Stimulated activated naive CD8-positive, alpha-beta T cell treated with anti-CD3 and anti-CD28 coated beads, Interleukin-15, Interleukin-2, amounts not matched to agents 100 ng/mL and 50 ng/mL, for 24 hours (primary cell): Measurements from ENCODE around the gene ZNF577.
"Not testable (repeated sequence)": the region's sequence is repeated elsewhere in the genome, so short reads cannot be mapped to it uniquely, and the experiment has no call there.

Experiments
- H3K27ac Mint-ChIP-seq: one replicate; pipeline ENCODE4 v1.8.0; 2021; ENCODE audit warnings: mild to moderate bottlenecking, mixed read lengths
- H3K27me3 Mint-ChIP-seq: one replicate; pipeline ENCODE4 v1.8.0; 2021; ENCODE audit warnings: mixed read lengths
- H3K36me3 Mint-ChIP-seq: one replicate; pipeline ENCODE4 v1.8.0; 2021; ENCODE audit warnings: low read depth, mixed read lengths
- H3K4me1 Mint-ChIP-seq: one replicate; pipeline ENCODE4 v1.8.0; 2021; ENCODE audit warnings: low read depth, mixed read lengths
- H3K4me3 Mint-ChIP-seq: one replicate; pipeline ENCODE4 v1.8.0; 2021; ENCODE audit warnings: mild to moderate bottlenecking, mixed read lengths
- H3K9me3 Mint-ChIP-seq: one replicate; pipeline ENCODE4 v1.8.0; 2021; ENCODE audit warnings: mixed read lengths

ZNF577 gene

DNA sequence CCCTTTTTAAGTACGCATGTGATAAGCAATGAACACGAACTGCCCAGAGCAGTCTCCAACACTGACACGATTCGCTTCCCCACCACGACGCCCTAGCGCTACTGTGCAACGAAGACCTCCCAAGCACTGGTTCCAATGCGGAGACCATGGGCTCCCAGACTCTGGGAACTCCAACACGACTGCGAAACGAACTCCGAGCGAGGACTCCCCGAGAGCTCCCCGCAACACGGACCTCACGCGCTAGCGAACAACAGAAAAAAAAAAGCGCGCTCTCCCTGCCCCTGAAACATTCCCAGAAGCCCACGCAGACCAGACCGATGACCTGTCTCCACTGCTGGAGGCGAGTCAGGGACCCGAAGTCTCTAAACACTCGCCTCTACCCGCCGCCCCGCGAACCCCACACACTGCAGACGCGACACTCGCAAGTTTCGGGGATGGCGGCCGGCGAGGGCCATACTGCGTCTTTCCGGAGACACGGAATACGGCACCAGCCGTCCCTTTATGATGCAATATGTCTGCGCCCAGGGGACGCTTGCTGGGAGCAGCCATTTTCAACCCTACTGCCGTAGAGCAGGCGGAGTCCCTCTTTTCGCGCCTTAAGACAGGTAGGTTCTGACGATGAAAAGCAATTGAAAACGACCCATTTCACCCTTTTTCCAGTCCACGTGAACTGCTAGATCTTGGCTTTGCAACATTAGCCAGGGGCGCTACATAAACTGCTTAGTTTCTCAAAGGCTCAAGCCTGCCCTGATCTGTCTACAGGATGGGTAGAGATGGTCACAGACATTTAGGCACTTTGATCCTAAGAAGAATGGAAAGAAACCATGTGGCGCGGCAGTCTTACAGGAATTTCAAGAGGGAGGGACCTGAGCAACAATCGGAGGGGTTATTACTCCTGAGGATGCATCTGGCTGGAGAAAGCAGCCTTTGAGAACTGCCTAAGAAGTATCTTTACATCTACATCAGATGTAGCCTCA, at the start of gene ZNF577:
ZNF577 (minus strand) TSS at position 430 of the 977 bp plus-strand sequence. CDS start 7,569 bp downstream, outside the sequence.
- Mint-ChIP-seq H3K27me3 (no peaks in the 10 kb centered on the region), H3K27ac (peak within 1 kb of the TSS; percentile 77), H3K9me3 (peaks cover 57% of the 10 kb centered on the region), H3K4me3 (peak within 1 kb of the TSS; percentile 82), H3K4me1 (no peaks in the 10 kb centered on the region), H3K36me3 (peaks cover 95% of the 10 kb centered on the region)

DNA sequence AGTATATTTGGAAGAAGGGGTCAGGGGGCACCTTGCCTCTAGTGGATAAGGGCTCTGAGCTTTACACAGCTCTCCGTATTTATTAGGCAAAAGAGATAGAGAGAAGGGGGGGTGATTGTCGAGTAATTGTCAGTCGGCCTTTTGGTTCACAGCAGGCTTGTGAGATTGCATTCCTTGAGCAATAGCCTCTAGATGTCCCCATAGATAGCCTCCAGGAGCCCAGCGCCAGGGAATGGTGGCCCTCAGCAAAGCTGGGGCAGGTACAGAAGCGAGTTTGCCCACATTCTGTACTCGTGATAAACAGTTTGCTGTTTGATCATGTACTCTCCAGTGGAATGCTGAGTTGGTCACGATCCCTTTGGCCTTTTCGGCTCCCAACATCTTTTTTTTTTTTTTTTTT, 44.2 kb upstream of the ZNF577 start:
- Mint-ChIP-seq H3K9me3 (peaks cover 42% of the 10 kb centered on the region), H3K4me3 (no peak overlapping the region), H3K27me3 (no peaks in the 10 kb centered on the region), H3K27ac (no peak overlapping the region), H3K4me1 (peaks cover 18% of the 10 kb centered on the region), H3K36me3 (peaks cover 92% of the 10 kb centered on the region)

DNA sequence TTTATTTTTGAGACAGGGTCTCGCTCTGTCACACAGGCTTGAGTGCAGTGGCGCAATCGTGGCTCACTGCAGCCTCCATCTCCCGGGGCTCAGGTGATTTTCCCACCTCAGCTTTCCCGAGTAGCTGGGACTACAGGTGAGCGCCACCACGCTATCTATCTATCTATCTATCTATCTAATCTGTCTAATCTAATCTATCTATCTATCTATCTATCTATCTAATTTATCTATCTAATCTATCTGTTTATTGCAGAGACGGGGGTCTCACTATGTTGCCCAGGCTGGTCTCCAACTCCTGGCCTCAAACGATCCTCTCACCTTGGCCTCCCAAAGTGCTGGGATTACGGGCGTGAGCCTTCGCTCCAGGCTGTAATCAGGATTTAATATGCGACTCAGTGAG, 40.1 kb upstream of the ZNF577 start:
- H3K27ac Mint-ChIP-seq = peak overlapping the region; percentile 95
- peaks cover 81% of the 10 kb centered on the region for H3K36me3 Mint-ChIP-seq
- H3K4me3 Mint-ChIP-seq = peak overlapping the region; percentile 95
- H3K9me3 Mint-ChIP-seq = peaks cover 49% of the 10 kb centered on the region
- peaks cover 25% of the 10 kb centered on the region for H3K4me1 Mint-ChIP-seq
- no peaks in the 10 kb centered on the region for H3K27me3 Mint-ChIP-seq

DNA sequence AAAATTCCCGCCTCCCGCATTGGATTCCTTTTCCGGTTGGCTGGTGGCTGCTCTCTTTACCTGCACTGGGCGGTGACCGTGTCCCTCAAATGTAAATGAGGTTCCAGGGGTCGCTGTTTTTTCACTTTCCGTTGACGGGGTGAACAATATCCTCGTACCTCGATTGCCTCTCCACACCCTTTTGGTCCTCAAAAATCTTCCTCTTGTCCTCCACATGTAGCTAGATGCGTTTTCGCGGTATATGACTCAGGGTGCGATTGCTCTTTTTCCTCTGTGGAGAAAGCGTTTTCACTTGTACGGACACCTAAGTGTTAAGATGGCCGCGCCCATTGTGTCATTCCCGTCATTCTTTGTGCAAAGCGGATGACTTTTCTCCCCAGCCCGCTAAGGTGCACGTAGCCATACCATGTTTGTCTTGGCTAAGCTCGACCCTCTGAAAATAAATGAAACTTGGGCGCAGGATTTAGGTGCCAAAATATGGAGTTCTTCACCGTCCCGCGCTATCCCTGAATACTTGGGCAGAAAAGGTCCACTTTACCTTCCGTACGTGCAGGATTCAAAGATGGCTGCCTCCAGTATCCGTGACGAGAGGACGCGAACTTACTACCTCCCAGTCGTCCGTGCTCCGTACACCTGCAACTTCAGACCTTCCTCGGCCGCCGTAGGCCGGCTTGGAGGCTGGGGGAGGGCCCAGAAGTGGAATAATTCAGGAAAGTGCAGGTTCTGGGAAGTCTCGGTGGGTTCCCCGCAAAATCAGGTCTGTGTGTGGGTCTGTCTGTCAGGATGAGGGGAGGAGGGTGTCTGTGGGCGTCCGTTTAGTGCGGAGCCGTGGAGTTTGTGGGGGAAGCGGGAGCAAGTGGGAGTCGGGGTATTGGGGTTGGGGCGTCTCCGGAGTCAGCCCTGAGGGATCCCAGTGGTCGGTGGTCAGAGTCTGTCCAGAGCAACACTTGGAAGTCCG, 39.3 kb upstream of the ZNF577 start, which contains the start of gene ZNF613:
ZNF613 (plus strand) TSS at position 689 of the 958 bp plus-strand sequence. CDS start 8,749 bp downstream, outside the sequence.
- H3K36me3 Mint-ChIP-seq = peaks cover 81% of the 10 kb centered on the region
- H3K9me3 Mint-ChIP-seq = peaks cover 51% of the 10 kb centered on the region
- H3K27me3 Mint-ChIP-seq = no peaks in the 10 kb centered on the region

DNA sequence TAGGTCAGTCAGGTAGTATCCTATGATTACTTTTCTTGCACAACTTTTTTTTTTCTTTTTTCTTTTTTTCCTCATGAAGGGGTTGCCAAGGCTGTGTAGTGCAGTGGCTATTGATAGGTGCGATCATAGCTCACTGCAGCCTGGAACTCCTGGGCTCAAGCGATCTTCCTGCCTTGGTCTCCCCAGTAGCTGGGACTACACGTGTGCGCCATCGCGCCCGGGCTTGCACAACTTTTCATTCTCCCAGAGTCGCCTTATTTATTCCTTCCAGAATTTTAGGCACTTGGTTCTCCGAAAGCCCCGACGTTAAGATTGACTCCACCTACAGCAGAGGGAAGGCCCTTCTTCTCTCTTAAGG, 38.7 kb upstream of the ZNF577 start:
- Mint-ChIP-seq H3K9me3 (peaks cover 52% of the 10 kb centered on the region), H3K36me3 (peaks cover 81% of the 10 kb centered on the region), H3K27ac (peak overlapping the region; percentile 95)

More for the DNA sequence above, 39.3 kb upstream of the ZNF577 start, which contains the start of gene ZNF613:
- H3K27ac Mint-ChIP-seq = peak within 1 kb of the TSS; percentile 95
- H3K4me1 Mint-ChIP-seq = peaks cover 25% of the 10 kb centered on the region
- H3K4me3 Mint-ChIP-seq = peak within 1 kb of the TSS; percentile 95

DNA sequence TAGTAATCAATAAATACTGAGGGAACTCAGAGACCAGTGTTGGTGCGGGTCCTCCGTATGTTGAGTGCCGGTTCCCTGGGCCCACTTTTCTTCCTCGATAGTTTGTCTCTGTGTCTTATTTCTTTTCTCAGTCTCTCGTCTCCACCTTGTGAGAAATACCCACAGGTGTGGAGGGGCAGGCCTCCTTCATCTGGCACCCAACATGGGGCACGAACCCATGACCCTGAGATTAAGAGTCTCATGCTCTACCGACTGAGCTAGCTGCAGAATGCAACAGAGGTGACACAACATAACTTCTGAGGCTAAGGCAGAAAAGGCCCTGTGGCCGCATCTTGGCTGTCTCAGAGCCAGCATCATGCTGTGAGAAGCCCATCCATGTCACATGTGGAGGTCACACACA, 34.2 kb upstream of the ZNF577 start:
- Mint-ChIP-seq H3K27me3 (no peaks in the 10 kb centered on the region), H3K36me3 (peaks cover 57% of the 10 kb centered on the region), H3K4me3 (no peak overlapping the region), H3K4me1 (peaks cover 7% of the 10 kb centered on the region), H3K27ac (no peak overlapping the region), H3K9me3 (peaks cover 50% of the 10 kb centered on the region)

More for the DNA sequence above, 38.7 kb upstream of the ZNF577 start:
- Mint-ChIP-seq H3K4me3 (peak overlapping the region; percentile 95), H3K4me1 (peaks cover 25% of the 10 kb centered on the region), H3K27me3 (no peaks in the 10 kb centered on the region)

DNA sequence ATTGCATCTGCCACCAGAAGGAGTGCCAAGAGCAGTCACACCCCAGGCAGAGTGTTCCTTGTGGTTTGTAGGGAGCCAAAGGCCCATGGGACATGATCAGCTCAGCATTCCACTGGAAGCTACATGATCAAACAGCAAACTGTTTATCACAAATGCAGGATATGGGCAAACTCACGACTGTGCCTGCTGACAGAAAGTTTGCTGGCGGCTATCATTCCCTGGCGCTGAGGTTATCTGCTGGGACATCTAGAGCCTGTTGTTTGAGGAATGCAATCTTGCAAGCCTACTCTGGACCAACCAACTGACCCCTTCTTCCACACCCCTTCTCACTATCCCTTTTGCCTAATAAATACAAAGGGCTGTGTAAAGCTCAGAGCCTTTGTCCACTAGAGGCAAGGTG, 31.9 kb upstream of the ZNF577 start:
- no peaks in the 10 kb centered on the region for H3K4me1 Mint-ChIP-seq
- H3K4me3 Mint-ChIP-seq = no peak overlapping the region
- H3K36me3 Mint-ChIP-seq = peaks cover 55% of the 10 kb centered on the region
- H3K27ac Mint-ChIP-seq = no peak overlapping the region
- no peaks in the 10 kb centered on the region for H3K27me3 Mint-ChIP-seq
- peaks cover 55% of the 10 kb centered on the region for H3K9me3 Mint-ChIP-seq

DNA sequence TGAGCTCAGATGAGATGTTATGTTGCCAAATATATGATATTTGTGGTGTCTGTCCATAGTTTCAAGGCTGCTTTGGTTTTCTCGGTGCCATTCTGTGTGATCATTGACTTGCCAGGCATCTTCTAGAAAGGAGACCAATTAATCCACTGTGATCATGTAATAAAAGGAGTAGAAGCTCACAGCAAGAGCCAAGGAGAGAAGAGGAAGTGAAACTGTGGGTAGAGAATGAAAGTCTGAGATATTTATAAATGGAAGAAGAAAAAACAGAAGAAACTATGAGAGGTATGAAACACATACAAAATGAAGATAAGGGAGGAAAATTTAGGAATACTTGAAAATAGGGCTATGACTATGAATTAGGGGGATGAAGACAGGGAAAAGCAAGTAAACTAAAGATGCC, 28.4 kb upstream of the ZNF577 start:
- Mint-ChIP-seq H3K9me3 (peaks cover 60% of the 10 kb centered on the region), H3K4me1 (no peaks in the 10 kb centered on the region), H3K27ac (no peak overlapping the region), H3K4me3 (no peak overlapping the region), H3K36me3 (peaks cover 46% of the 10 kb centered on the region), H3K27me3 (no peaks in the 10 kb centered on the region)

DNA sequence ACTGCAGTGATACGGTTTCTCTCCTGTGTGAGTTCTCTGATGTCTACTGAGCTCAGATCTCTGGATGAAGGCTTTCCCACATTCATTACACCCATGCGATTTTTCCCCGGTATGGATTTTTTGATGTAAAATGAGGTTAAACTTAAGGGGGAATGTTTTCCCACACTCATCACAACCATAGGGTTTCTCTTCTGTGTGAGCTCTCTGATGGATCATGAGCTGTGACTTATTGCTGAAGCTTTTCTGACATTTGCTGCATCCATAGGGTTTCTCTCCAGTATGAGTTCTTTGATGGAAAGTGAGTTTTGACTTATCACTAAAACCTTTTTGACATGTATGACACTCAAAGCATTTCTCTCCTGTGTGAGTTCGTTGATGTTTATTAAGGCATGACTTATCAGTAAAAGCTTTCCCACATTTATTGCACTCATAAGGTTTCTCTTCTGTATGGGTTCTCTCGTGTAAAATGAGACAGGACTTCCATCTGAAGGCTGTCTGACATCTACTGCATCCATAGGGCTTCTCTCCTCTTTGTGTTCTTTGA, 27.6 kb upstream of the ZNF577 start:
- Mint-ChIP-seq H3K4me1 (no peaks in the 10 kb centered on the region), H3K27ac (no peak overlapping the region), H3K9me3 (peaks cover 55% of the 10 kb centered on the region), H3K27me3 (no peaks in the 10 kb centered on the region), H3K36me3 (peaks cover 43% of the 10 kb centered on the region), H3K4me3 (no peak overlapping the region)

DNA sequence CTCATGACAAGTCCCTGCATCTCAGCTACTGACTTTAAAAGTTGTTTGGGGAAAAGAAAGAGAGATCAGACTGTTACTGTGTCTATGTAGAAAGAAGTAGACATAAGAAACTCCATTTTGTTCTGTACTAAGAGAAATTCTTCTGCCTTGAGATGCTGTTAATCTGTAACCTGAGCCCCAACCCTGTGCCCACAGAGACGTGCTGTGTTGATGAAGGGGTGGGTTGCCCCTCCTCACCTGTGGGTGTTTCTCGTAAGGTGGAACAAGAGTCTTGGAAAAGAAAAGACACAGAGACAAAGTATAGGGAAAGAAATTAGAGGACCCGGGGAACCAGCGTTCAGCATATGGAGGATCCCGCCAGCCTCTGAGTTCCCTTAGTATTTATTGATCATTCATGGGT, 20.2 kb upstream of the ZNF577 start:
- H3K27me3 Mint-ChIP-seq = peaks cover 30% of the 10 kb centered on the region
- not testable (repeated sequence) for H3K4me3 Mint-ChIP-seq, H3K27ac Mint-ChIP-seq
- H3K36me3 Mint-ChIP-seq = peaks cover 64% of the 10 kb centered on the region
- peaks cover 20% of the 10 kb centered on the region for H3K4me1 Mint-ChIP-seq
- H3K9me3 Mint-ChIP-seq = peaks cover 59% of the 10 kb centered on the region

DNA sequence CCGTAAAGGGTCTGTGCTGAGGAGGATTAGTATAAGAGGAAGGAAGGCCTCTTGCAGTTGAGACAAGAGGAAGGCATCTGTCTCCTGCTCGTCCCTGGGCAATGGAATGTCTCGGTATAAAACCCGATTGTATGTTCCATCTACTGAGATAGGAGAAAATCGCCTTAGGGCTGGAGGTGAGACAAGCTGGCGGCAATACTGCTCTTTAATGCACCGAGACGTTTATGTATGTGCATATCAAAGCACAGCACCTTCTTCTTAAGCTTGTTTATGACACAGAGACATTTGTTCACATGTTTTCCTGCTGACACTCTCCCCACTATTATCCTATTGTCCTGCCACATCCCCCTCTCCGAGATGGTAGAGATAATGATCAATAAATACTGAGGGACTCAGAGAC, 18.4 kb upstream of the ZNF577 start:
- H3K36me3 Mint-ChIP-seq = peaks cover 74% of the 10 kb centered on the region
- H3K4me1 Mint-ChIP-seq = peaks cover 25% of the 10 kb centered on the region
- not testable (repeated sequence) for H3K27ac Mint-ChIP-seq, H3K4me3 Mint-ChIP-seq
- peaks cover 59% of the 10 kb centered on the region for H3K9me3 Mint-ChIP-seq
- H3K27me3 Mint-ChIP-seq = peaks cover 30% of the 10 kb centered on the region

DNA sequence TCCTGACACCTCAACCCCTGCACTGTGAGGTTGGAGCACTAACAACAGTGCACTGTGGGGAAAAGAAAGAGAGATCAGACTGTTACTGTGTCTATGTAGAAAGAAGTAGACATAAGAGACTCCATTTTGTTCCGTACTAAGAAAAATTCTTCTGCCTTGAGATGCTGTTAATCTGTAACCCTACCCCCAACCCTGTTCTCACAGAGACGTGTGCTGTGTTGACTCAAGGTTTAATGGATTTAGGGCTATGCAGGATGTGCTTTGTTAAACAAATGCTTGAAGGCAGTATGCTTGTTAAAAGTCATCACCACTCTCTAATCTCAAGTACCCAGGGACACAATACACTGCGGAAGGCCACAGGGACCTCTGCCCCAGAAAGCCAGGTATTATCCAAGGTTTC, 17.9 kb upstream of the ZNF577 start:
- H3K9me3 Mint-ChIP-seq = peaks cover 63% of the 10 kb centered on the region
- H3K27me3 Mint-ChIP-seq = peaks cover 30% of the 10 kb centered on the region
- H3K4me3 Mint-ChIP-seq, H3K27ac Mint-ChIP-seq: not testable (repeated sequence)
- peaks cover 25% of the 10 kb centered on the region for H3K4me1 Mint-ChIP-seq
- H3K36me3 Mint-ChIP-seq = peaks cover 79% of the 10 kb centered on the region

DNA sequence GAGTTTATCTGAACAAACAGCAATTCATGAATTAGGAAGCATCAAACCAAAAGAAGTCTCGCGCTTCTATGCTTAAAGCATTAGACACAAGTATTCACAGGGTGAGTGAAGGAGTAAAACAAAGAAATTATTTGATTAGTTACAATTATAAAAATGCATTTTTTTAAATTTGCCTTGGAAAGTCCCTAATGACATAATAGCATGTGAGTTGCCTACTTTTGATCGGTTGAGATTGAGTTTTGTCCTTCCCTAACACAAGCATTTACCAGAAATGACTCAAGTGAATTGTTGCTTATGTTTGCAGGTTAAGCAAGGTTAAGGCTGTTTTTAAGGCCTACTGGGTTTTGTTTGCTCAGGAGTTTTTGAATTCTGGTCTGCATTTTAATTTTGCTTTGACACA, 17.5 kb upstream of the ZNF577 start:
- Mint-ChIP-seq H3K27me3 (peaks cover 30% of the 10 kb centered on the region), H3K4me1 (peaks cover 25% of the 10 kb centered on the region), H3K4me3 (peak overlapping the region; percentile 96), H3K9me3 (peaks cover 67% of the 10 kb centered on the region), H3K36me3 (peaks cover 79% of the 10 kb centered on the region), H3K27ac (peak overlapping the region; percentile 98)

DNA sequence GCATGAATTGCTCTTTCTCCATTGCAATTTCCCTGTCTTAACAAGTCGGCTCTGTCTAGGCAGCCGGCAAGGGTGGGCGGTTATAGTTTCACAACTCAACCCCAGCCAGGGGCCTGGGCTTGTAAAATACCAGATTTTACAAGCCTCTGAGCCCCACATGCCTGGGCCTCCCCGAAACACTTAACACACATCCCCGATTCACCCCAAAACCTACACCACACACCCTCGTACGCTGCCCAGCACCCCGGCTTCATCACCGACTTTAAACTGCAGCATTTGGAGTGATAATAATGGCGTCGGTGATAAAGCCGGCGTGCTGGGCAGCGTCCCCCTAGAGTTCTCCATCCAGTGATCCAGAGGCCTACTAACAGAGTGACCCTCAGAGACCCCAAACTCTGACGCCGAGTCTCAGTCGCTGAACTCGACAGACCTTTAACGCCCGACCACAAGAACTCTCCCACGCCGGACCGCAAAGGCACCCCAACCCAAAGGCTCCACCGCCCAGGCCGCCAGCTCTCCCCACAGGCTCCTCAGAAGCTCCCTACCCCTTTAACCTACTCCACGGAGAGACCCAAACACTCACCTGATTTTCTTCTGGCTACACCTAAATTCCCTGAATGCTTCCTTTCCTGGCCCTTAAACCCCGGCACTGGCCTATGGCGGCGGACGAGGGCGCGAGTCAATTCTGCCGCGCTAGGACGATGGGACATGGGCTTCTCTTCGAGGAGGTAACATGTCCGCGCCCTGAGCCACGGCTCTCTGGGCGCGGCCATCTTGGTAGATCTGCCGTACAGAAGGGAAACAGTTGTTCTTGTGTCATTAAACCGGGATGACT, 16.8 kb upstream of the ZNF577 start, which contains the start of gene ZNF649:
ZNF649 (minus strand) TSS at position 687 of the 835 bp plus-strand sequence. CDS start 4,910 bp downstream, outside the sequence.
- H3K36me3 Mint-ChIP-seq = peaks cover 81% of the 10 kb centered on the region
- H3K4me1 Mint-ChIP-seq = peaks cover 25% of the 10 kb centered on the region
- H3K27me3 Mint-ChIP-seq = peaks cover 26% of the 10 kb centered on the region
- H3K27ac Mint-ChIP-seq = peak within 1 kb of the TSS; percentile 98
- peak within 1 kb of the TSS; percentile 96 for H3K4me3 Mint-ChIP-seq
- peaks cover 71% of the 10 kb centered on the region for H3K9me3 Mint-ChIP-seq
